GM18505 (cell line): ENCODE data around the gene ZFC3H1.

ENCODE experiments used
- ATAC-seq: cut with Tn5 transposase; IDR thresholded peaks from one replicate; pipeline ENCODE4 v1.9.1; 2021; ENCODE audit not compliant: unreplicated experiment
- POLR2A ChIP-seq: IDR thresholded peaks from 4 replicates; pipeline ENCODE4 v1.6.1; 2011; ENCODE audit warnings: borderline replicate concordance; ENCODE audit not compliant: insufficient read depth, insufficient read length; ENCODE audit errors: extremely low read depth

The ZFC3H1 gene

GRCh38 chr12:71662849-71663560, 643 bp downstream of the ZFC3H1 start:
- TF ChIP-seq POLR2A = peak; percentile 72
- ATAC-seq = peak; percentile 23

DNA sequence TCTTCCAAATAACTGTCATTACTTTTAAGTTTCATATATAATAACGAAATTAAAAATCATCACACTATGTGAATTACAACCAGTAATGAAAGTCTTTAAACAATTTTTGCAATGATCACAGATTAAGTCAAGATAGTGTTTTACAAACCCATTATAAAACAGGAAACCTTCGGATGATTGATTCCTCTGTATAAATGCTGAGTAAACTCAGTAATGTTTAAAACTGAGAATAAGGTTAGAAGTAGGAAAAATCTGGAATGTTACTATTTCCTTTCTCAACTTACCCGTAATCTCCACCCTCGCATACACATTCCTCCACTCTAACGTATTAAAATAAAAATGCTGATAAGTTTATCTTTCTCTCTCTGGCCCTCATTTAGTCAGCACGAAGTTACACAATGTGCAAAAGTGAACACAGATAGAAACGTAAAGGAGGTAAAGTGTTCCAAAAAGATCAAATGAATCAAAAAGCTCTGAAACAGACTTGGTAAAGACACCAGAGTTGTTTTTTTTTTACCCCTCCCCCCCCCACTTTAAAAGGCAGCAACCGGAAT, 1.6 kb downstream of the ZFC3H1 start:
- no peak for TF ChIP-seq POLR2A

DNA sequence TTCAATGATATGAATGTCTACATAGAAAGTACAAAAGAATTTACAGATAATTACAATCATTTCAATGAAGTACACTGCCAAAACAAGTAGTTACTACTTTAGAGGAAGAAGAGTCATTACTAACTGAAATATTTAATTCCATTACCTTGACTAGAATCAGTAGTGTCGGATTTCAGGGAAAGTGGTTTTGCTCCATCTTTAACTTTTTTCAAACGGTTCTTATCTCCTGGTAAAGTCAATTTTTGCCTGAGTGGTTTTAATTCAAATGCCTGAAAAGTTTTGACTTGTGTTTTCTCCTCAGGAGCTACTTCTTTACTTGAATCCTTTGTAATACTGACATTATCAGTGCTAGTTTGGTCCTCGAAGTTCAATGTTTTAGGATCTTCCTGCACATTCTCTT, 6.9 kb downstream of the ZFC3H1 start:
- ATAC-seq = no peak
- TF ChIP-seq POLR2A = no peak

More for the DNA sequence above, 1.6 kb downstream of the ZFC3H1 start:
- ATAC-seq = no peak

GRCh38 chr12:71655907-71656306, 7.7 kb downstream of the ZFC3H1 start:
- ATAC-seq = no peak
- no peak for TF ChIP-seq POLR2A

DNA sequence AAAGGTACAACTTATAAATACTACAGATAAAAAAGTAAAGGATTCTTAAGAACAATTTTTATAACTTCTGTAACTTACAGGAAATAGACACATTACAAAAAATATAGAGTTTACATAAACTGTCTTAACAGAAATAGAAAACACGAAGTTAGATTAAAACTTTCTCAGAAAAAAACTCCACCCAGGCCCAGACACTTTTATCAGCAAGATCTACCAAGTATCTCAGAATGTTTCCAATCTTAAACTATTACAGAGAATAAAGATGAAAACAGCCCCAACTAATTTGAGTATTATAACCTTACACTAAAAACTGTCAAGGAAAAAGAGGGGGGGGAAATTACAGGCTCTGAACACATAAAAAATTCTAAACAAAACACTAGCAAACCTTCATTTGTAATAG, 8.2 kb downstream of the ZFC3H1 start:
- no peak for TF ChIP-seq POLR2A
- ATAC-seq = no peak

- no peak for TF ChIP-seq POLR2A
- no peak for ATAC-seq
These were observed 9.4 kb downstream of the ZFC3H1 start for GRCh38 chr12:71654200-71654599.

DNA sequence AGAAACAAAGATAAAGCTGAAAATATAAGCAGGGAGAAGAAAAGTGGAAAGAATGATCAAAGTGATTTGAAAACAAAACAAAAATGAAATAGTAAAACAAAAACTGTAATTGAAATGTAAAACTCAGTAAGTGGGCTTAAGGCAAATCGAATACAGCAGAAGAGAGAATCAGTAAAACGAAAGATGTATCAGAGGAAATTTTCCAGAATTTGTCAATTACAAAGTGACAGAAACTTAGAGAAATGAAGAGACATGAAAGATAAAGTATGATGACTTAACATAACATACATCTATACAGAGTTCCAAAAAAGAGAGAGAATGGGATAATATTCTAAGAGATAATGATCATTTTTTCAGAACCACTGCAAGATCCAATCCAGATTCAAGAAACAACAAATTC, 10.5 kb downstream of the ZFC3H1 start:
- ATAC-seq = no peak
- TF ChIP-seq POLR2A = no peak

GRCh38 chr12:71652656-71653055, 11.0 kb downstream of the ZFC3H1 start:
- no peak for TF ChIP-seq POLR2A
- ATAC-seq = no peak

- no peak for TF ChIP-seq POLR2A
- ATAC-seq = no peak
These were observed 14.2 kb downstream of the ZFC3H1 start for GRCh38 chr12:71649401-71649800.

- ATAC-seq = no peak
- no peak for TF ChIP-seq POLR2A
These were observed 15.1 kb downstream of the ZFC3H1 start for GRCh38 chr12:71648537-71648936.

DNA sequence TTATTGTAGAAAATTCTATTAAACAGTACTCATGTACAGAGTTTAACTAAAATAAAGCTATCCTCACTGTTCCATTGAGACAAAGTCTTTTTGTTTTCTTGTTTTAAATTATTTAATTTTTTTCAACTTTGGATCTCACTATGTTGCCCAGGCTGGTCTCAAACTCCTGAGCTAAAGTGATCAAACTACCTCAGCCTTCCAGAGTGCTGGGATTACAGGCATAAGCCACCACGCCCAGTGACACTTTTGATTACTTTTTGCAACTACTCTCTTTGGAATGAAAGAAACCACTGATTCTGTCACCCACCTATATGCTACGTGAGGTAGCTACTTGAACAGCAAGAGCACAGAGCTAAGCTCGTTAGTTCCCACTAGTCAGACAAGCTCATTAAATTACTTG, 17.1 kb downstream of the ZFC3H1 start:
- no peak for TF ChIP-seq POLR2A
- no peak for ATAC-seq

- no peak for ATAC-seq
- no peak for TF ChIP-seq POLR2A
These were observed 18.4 kb downstream of the ZFC3H1 start for GRCh38 chr12:71645268-71645667.

DNA sequence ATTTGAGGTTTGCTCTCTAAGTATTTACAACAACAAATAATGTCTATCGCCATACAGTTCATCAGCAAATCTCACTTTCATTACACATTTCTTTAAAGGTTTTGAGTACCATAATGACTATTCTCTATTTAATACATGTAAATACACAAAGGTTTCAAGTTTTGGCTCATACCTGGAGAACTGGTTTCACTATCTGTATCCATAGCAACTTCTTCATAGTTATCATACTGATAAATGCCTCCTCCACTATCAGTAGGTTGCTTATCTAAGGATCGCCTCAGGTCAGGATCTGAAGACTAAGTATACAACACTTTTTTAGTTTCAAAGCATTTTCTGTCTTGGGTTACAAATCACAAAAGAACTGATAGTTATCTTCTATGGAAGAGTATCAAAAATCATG, 21.4 kb downstream of the ZFC3H1 start:
- TF ChIP-seq POLR2A = no peak
- ATAC-seq = no peak

DNA sequence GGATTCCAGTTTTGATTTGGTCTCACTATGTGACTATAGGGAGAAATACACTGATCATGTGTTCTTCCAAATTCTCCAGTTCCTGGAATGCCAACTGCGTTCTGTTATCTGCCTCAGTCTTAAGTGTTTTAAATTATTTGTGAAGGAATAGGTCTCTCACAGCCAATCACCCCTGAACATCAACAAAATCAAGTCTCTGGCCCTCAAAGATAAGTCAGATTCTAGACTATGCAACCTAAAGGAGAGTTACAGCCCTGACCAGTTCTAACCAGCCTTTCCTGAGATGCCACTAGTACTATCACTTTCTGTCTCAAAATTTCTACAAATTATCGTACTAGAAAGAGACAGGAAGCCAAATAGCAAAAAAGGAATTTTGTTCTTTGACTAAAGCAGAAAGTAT, 22.3 kb downstream of the ZFC3H1 start:
- no peak for ATAC-seq
- no peak for TF ChIP-seq POLR2A
